ENCODE data around the gene TOMM40L.

Gene TOMM40L

GRCh38 chr1:161182214-161182613 lies 43.6 kb upstream of the TOMM40L start:
- WGBS (ENCODE audit: insufficient coverage), result 100% methylated on average over 1 of the region's 1 CpG
- Histone ChIP-seq H3K27ac (ENCODE audit: insufficient read depth in 1 of 2, low read depth in 1 of 2, low read length in 2 of 2, poor library complexity in 1 of 2, severe bottlenecking in 2 of 2) (peak overlapping the region in 1 of 2 experiments; percentile 34), H3K9me3 (ENCODE audit: control extremely low read depth in 1 of 5, control insufficient read depth in 4 of 5, insufficient read depth in 2 of 5, low read depth in 1 of 5, low read length in 4 of 5) (no peaks in the 10 kb centered on the region), H3K4me3 (ENCODE audit: control insufficient read depth in 1 of 7, extremely low read depth in 1 of 7, insufficient read depth in 4 of 7, low read depth in 2 of 7, low read length in 6 of 7) (peak overlapping the region in 1 of 7 experiments; percentile 14), H3K36me3 (ENCODE audit: control insufficient read depth in 4 of 4, insufficient read depth in 4 of 4, low read length in 3 of 4) (no peaks in the 10 kb centered on the region), H3K4me1 (ENCODE audit: control extremely low read depth in 1 of 4, control insufficient read depth in 4 of 4, insufficient read depth in 4 of 4, low read length in 3 of 4) (peaks cover 16 to 67% (median 55%) of the 10 kb centered on the region in 4 experiments), H3K27me3 (replicated peaks in 2 of 5; ENCODE audit: control insufficient read depth in 4 of 5, insufficient read depth in 5 of 5, low read length in 4 of 5) (no peaks in the 10 kb centered on the region)
- POLR2A ChIA-PET, result no interaction called here
- DNase-seq, result peak in 2 of 3 donors; percentile 48 to 61
- CTCF ChIA-PET, result interaction anchor here (0.9 to 3.5 kb wide), 14 partner anchors 9 to 206 kb away, joined by 3 to 25 read pairs (median 4); partner anchors contain the start of genes ADAMTS4, FCER1G, NDUFS2 and PPOX

GRCh38 chr1:161185282-161185682 lies 40.6 kb upstream of the TOMM40L start:
- Histone ChIP-seq H3K9me3 (ENCODE audit: control extremely low read depth in 1 of 5, control insufficient read depth in 4 of 5, insufficient read depth in 2 of 5, low read depth in 1 of 5, low read length in 4 of 5) (no peaks in the 10 kb centered on the region), H3K4me1 (ENCODE audit: control extremely low read depth in 1 of 4, control insufficient read depth in 4 of 4, insufficient read depth in 4 of 4, low read length in 3 of 4) (peaks cover 16 to 63% (median 51%) of the 10 kb centered on the region in 4 experiments), H3K27me3 (replicated peaks in 2 of 5; ENCODE audit: control insufficient read depth in 4 of 5, insufficient read depth in 5 of 5, low read length in 4 of 5) (no peaks in the 10 kb centered on the region), H3K27ac (ENCODE audit: insufficient read depth in 1 of 2, low read depth in 1 of 2, low read length in 2 of 2, poor library complexity in 1 of 2, severe bottlenecking in 2 of 2) (no peak overlapping the region), H3K4me3 (ENCODE audit: control insufficient read depth in 1 of 7, extremely low read depth in 1 of 7, insufficient read depth in 4 of 7, low read depth in 2 of 7, low read length in 6 of 7) (peak overlapping the region in 2 of 7 experiments; percentile 51 to 60), H3K36me3 (ENCODE audit: control insufficient read depth in 4 of 4, insufficient read depth in 4 of 4, low read length in 3 of 4) (no peaks in the 10 kb centered on the region)
- POLR2A ChIA-PET, result interaction anchor here (1.0 to 1.3 kb wide), 2 partner anchors 17 to 205 kb away, joined by 3 to 4 read pairs; partner anchors contain the start of gene NDUFS2
- WGBS (ENCODE audit: insufficient coverage), result 0% methylated on average over 2 of the region's 3 CpGs
- DNase-seq, result peak; percentile 97 to 99 (median 98)
- CTCF ChIA-PET, result interaction anchor here (1.0 kb wide), 1 partner anchor 22 kb away, joined by 3 read pairs; no protein-coding TSS in a partner anchor

GRCh38 chr1:161185732-161186311 lies 40.0 kb upstream of the TOMM40L start:
- peak overlapping the region in 4 of 7 experiments; percentile 27 to 60 (median 40) for H3K4me3 ChIP-seq (ENCODE audit: control insufficient read depth in 1 of 7, extremely low read depth in 1 of 7, insufficient read depth in 4 of 7, low read depth in 2 of 7, low read length in 6 of 7)

GRCh38 chr1:161187311-161187710 lies 38.5 kb upstream of the TOMM40L start:
- no peaks in the 10 kb centered on the region for H3K9me3 ChIP-seq (ENCODE audit: control extremely low read depth in 1 of 5, control insufficient read depth in 4 of 5, insufficient read depth in 2 of 5, low read depth in 1 of 5, low read length in 4 of 5)
- H3K27me3 ChIP-seq (replicated peaks in 2 of 5; ENCODE audit: control insufficient read depth in 4 of 5, insufficient read depth in 5 of 5, low read length in 4 of 5), result no peaks in the 10 kb centered on the region
- no peaks in the 10 kb centered on the region for H3K36me3 ChIP-seq (ENCODE audit: control insufficient read depth in 4 of 4, insufficient read depth in 4 of 4, low read length in 3 of 4)
- H3K4me1 ChIP-seq (ENCODE audit: control extremely low read depth in 1 of 4, control insufficient read depth in 4 of 4, insufficient read depth in 4 of 4, low read length in 3 of 4), result peaks cover 18 to 61% (median 54%) of the 10 kb centered on the region in 4 experiments
- WGBS (ENCODE audit: insufficient coverage), result 50% methylated on average over 2 of the region's 3 CpGs
- H3K4me3 ChIP-seq (ENCODE audit: control insufficient read depth in 1 of 7, extremely low read depth in 1 of 7, insufficient read depth in 4 of 7, low read depth in 2 of 7, low read length in 6 of 7), result no peak overlapping the region
- H3K27ac ChIP-seq (ENCODE audit: insufficient read depth in 1 of 2, low read depth in 1 of 2, low read length in 2 of 2, poor library complexity in 1 of 2, severe bottlenecking in 2 of 2), result no peak overlapping the region
- ChIA-PET POLR2A (no interaction called here), CTCF (interaction anchor here (1.3 kb wide), 1 partner anchor 195 kb away, joined by 5 read pairs; no protein-coding TSS in a partner anchor)
- no peak for DNase-seq

More at GRCh38 chr1:161185732-161186311, 40.0 kb upstream of the TOMM40L start:
- H3K36me3 ChIP-seq (ENCODE audit: control insufficient read depth in 4 of 4, insufficient read depth in 4 of 4, low read length in 3 of 4), result no peaks in the 10 kb centered on the region
- H3K9me3 ChIP-seq (ENCODE audit: control extremely low read depth in 1 of 5, control insufficient read depth in 4 of 5, insufficient read depth in 2 of 5, low read depth in 1 of 5, low read length in 4 of 5), result no peaks in the 10 kb centered on the region
- peak in 2 of 3 donors; percentile 39 to 57 for DNase-seq
- 0% methylated on average over 1 of the region's 2 CpGs for WGBS (ENCODE audit: insufficient coverage)
- ChIA-PET POLR2A (interaction anchor here (1.0 to 1.3 kb wide), 2 partner anchors 16 to 205 kb away, joined by 3 to 4 read pairs; partner anchors contain the start of gene NDUFS2), CTCF (interaction anchor here (1.0 to 1.3 kb wide), 6 partner anchors 11 to 197 kb away, joined by 3 to 5 read pairs (median 3); partner anchors contain the start of gene NDUFS2)
- H3K4me1 ChIP-seq (ENCODE audit: control extremely low read depth in 1 of 4, control insufficient read depth in 4 of 4, insufficient read depth in 4 of 4, low read length in 3 of 4), result peaks cover 19 to 68% (median 55%) of the 10 kb centered on the region in 4 experiments
- H3K27me3 ChIP-seq (replicated peaks in 2 of 5; ENCODE audit: control insufficient read depth in 4 of 5, insufficient read depth in 5 of 5, low read length in 4 of 5), result no peaks in the 10 kb centered on the region
- no peak overlapping the region for H3K27ac ChIP-seq (ENCODE audit: insufficient read depth in 1 of 2, low read depth in 1 of 2, low read length in 2 of 2, poor library complexity in 1 of 2, severe bottlenecking in 2 of 2)

- POLR2A ChIA-PET, result no interaction called here
- Histone ChIP-seq H3K36me3 (ENCODE audit: control insufficient read depth in 4 of 4, insufficient read depth in 4 of 4, low read length in 3 of 4) (no peaks in the 10 kb centered on the region), H3K4me1 (ENCODE audit: control extremely low read depth in 1 of 4, control insufficient read depth in 4 of 4, insufficient read depth in 4 of 4, low read length in 3 of 4) (peaks cover 18 to 54% (median 45%) of the 10 kb centered on the region in 4 experiments), H3K27me3 (replicated peaks in 2 of 5; ENCODE audit: control insufficient read depth in 4 of 5, insufficient read depth in 5 of 5, low read length in 4 of 5) (no peaks in the 10 kb centered on the region), H3K27ac (ENCODE audit: insufficient read depth in 1 of 2, low read depth in 1 of 2, low read length in 2 of 2, poor library complexity in 1 of 2, severe bottlenecking in 2 of 2) (no peak overlapping the region), H3K9me3 (ENCODE audit: control extremely low read depth in 1 of 5, control insufficient read depth in 4 of 5, insufficient read depth in 2 of 5, low read depth in 1 of 5, low read length in 4 of 5) (no peaks in the 10 kb centered on the region), H3K4me3 (ENCODE audit: control insufficient read depth in 1 of 7, extremely low read depth in 1 of 7, insufficient read depth in 4 of 7, low read depth in 2 of 7, low read length in 6 of 7) (no peak overlapping the region)
- CTCF ChIA-PET, result interaction anchor here (1.4 to 2.6 kb wide), 2 partner anchors 10 to 13 kb away, joined by 3 to 7 read pairs; partner anchors contain the start of gene ADAMTS4
- DNase-seq, result no peak
- 88% methylated on average over 6 of the region's 6 CpGs for WGBS (ENCODE audit: insufficient coverage)
Measured at GRCh38 chr1:161188381-161188780, 37.5 kb upstream of the TOMM40L start.

- Histone ChIP-seq H3K9me3 (ENCODE audit: control extremely low read depth in 1 of 5, control insufficient read depth in 4 of 5, insufficient read depth in 2 of 5, low read depth in 1 of 5, low read length in 4 of 5) (no peaks in the 10 kb centered on the region), H3K36me3 (ENCODE audit: control insufficient read depth in 4 of 4, insufficient read depth in 4 of 4, low read length in 3 of 4) (no peaks in the 10 kb centered on the region), H3K27me3 (replicated peaks in 2 of 5; ENCODE audit: control insufficient read depth in 4 of 5, insufficient read depth in 5 of 5, low read length in 4 of 5) (no peaks in the 10 kb centered on the region), H3K4me3 (ENCODE audit: control insufficient read depth in 1 of 7, extremely low read depth in 1 of 7, insufficient read depth in 4 of 7, low read depth in 2 of 7, low read length in 6 of 7) (no peak overlapping the region), H3K27ac (ENCODE audit: insufficient read depth in 1 of 2, low read depth in 1 of 2, low read length in 2 of 2, poor library complexity in 1 of 2, severe bottlenecking in 2 of 2) (no peak overlapping the region), H3K4me1 (ENCODE audit: control extremely low read depth in 1 of 4, control insufficient read depth in 4 of 4, insufficient read depth in 4 of 4, low read length in 3 of 4) (peaks cover 16 to 47% (median 40%) of the 10 kb centered on the region in 4 experiments)
- DNase-seq, result no peak
- ChIA-PET POLR2A (no interaction called here), CTCF (interaction anchor here (0.6 to 2.6 kb wide), 4 partner anchors 9 to 193 kb away, joined by 3 to 7 read pairs (median 3); partner anchors contain the start of gene ADAMTS4)
- 100% methylated on average over 2 of the region's 5 CpGs for WGBS (ENCODE audit: insufficient coverage)
Measured at GRCh38 chr1:161189036-161189435, 36.8 kb upstream of the TOMM40L start.

Data from common myeloid progenitor, CD34-positive (primary cell).